ENCODE data around the gene MSRB1.
A peak's percentile ranks its signal among the peaks of the same experiment; 100 is the strongest.

Gene MSRB1
- 2.1 reads per million, percentile 4 among the genes with 10 or more reads in this experiment for total RNA-seq

GRCh38 chr16:1942810-1943726 is at the start of gene MSRB1:
TSS of gene MSRB1 (minus strand) at chr16:1943199. CDS start at chr16:1943156, 43 bp downstream.
- peak; percentile 98 for DNase-seq

GRCh38 chr16:1991948-1992703 is 49.1 kb upstream of the MSRB1 start:
- DNase-seq, result peak; percentile 97

DNA sequence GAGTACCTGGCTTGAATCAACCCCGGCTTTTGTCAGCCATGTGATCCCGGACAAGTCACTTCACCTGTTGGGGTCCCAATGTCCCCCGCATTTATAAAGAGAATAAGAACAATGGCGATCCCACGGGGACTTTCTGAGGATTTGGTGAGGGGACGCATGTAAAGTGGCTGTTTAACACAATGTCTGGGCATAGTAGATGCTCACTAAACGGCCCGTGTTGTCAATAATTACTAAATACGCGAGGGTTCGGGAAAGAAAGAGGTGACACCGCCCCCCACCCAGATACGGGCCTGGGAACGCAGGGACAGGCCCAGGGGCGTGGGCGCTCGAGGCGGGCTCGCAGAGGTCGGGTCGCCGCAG is 48.6 kb upstream of the MSRB1 start:
- DNase-seq, result no peak

DNA sequence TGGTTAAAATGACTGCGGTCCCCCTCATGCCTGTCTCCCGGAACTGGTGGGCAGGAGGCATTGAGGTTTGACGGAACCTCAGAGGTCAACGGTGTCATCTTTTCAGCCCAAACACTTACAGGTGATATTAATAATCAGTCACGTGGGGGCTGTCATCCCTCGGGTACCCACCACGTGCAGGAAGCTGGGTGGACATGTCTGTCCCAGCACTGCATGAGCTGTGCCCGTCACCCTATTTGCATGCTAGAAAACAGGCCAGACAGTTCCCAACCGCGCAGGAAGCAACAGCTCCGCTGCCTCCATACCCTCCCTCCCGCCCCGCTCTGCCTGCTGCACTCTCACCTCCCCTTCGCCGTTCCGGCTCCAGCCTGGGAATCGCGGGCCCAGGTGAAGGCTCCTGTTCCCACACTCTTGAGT is 48.1 kb upstream of the MSRB1 start:
- DNase-seq, result peak; percentile 45

DNA sequence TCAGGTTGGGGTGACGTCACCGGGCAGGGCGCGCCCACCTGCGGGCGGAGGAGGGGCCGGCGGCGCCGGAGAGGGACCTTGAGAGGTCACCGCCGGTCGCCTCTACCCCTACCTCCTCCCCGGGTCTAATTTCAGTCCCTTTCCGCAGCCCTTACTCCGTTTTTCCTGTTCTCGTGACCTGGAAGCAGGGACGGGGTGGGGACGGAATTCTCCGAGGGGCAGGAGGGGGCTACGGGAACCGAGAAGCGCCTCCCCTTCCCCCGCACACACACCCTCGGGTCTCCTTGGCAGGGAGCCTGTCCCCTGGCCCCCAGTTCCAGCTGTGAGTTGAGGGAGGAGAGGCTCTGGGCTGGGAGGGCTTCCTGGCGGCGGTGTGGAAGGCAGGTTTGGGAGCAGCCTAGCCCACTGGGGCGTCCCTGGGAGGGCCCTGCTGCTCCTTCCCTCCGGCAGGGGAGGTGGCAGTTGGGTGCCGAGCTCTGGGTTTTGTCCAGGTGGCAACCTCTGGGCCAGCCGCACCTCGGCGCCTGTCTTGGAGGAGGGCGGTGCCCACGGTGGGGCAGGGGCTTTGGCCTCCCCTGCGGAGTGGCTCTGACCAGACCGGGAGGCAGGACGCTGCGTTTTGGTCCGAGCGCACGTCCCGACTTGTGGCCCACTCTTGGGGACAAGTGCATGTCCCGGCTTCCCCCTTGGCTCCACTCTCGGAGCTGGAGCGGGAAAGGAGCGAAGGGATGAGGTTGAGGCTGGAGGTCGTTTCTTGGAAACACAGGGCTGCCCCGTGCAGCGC is 47.5 kb upstream of the MSRB1 start:
- no peak for DNase-seq

DNA sequence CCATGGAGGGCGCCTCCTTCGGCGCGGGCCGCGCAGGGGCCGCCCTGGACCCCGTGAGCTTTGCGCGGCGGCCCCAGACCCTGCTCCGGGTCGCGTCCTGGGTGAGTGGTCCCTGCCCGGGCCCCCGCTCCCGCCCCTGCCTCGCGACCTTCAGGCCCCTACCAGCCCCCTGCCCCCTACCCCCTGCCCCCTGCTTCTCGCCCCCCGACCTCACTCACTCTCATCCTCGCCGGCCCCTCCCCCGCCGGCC is 47.0 kb upstream of the MSRB1 start:
- no peak for DNase-seq

DNA sequence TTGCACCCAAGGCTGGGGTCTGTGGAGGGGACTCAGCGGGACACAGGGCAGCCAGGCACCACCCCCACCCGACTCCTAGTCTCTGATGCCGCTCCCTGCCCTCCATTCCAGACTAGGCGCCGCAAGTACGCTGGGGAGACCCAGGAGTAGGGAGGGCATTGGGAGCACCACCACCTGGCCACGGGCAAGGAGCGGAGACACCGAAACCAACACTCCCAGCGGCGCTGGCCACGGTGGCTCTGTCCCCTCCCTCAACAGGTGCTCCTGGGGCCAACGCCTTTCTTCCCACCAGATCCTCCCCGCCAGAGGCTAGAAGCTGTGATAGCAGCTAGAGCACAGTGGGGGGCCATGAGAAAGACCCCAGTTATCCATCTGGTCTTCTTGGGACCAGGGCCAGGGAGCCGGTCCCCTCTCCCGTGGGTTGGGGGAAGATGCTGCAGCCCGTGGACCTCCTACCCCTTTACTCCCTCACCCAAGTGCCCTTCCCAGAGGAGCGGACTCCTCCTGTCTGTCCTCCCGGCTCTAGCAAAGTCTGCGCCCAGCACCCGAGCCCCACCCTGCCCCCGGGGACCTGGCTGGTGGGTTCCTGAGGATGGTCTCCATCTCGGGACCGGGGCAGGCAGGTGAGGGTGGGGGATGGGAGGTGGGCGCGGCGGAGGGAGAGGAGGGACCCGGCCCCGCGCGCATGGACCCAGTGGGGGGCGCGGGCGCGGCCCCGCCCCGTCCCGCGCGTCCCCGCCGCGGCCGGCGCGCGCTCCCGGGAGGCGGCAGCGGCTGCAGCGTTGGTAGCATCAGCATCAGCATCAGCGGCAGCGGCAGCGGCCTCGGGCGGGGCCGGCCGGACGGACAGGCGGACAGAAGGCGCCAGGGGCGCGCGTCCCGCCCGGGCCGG is 46.5 kb upstream of the MSRB1 start, which contains the start of gene SYNGR3:
Gene SYNGR3 (plus strand): TSS at position 762 of the 892 bp plus-strand sequence. CDS start 133 bp downstream, outside the sequence.
- DNase-seq, result no peak

DNA sequence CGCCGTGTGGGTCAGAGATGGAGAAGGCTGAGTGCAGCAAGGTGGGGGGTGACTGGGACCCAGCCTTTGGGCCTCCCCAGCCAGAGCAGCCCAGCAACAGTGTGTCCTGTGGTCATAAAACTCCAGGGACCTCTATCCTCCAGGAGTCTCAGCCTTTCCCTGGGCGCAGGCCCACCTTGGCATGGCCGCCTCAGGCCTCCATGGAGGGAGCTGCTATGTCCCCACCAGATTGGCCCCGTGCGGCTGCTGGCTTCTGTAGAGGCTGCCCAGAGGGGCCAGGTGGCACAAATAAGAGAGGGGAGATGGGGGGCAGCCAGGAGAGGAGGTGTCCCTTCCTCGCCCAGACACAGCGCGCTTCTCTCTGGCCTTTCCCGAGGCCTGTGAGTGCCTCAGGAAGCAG is 44.2 kb upstream of the MSRB1 start:
- DNase-seq, result no peak

DNA sequence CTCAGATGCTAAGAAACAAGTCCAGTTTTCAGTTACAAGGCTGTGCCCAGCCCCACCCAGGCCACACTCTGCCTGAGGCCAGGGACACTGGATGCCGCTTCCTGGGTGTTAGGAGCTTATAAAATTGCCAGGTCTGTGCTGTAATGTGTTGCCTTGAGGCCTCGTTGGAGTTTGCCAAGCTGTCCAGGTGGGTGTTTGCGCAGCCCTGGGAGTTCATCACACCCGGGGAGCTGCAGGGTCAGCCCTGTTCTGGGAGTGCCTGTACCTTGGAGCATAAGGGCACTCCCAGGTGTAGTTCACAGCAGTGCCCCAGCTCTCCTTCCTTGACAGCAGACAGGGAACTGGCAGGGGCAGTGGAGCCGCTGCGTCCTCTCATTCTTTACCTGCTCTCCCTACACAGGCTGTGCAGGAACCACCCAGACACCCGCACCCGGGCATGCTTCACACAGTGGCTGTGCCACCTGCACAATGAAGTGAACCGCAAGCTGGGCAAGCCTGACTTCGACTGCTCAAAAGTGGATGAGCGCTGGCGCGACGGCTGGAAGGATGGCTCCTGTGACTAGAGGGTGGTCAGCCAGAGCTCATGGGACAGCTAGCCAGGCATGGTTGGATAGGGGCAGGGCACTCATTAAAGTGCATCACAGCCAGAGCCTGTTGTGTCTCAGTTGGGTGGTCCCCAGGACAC is 42.6 kb upstream of the MSRB1 start:
- DNase-seq, result no peak

GRCh38 chr16:1984347-1985225 is 41.6 kb upstream of the MSRB1 start:
- DNase-seq, result no peak

DNA sequence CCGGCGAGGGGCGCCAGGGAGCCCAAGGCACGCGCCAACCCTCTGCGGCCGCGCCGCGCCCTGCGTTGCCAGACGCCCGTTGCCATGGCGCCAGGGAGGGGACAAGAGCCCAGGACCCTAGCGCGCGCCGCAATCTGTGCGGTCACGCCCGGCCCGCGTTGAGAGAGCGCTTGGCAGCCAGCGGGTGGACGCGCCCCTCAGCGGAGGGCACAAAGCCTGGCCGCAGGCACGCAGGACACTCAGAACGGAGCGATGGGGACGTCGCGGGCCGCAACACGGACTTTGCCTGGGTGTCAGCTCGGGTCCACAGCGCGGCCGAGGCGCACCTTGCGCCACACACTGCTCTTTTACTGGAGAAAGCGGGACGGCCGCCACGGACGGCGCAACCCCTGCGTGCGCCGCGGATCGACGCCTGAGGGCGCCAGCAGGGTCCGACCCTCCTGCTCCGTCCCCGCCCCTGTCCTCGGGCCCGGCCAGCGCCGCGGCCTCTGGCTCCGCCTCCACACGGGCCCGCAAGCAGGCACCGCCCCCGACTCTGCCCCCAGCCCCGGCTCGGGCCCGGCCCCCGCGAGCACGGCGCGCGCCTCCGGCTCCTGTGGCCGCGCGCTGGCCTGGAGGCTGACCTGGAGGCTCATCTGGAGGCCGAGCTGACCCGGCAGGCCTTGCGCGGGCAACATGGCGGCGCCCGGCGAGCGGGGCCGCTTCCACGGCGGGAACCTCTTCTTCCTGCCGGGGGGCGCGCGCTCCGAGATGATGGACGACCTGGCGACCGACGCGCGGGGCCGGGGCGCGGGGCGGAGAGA is 40.7 kb upstream of the MSRB1 start, which contains the start of gene GFER:
Gene GFER (plus strand): TSS at position 650 of the 803 bp plus-strand sequence. CDS start 26 bp downstream, at position 676.
- peak; percentile 36 for DNase-seq

- no peak for DNase-seq
Observed at GRCh38 chr16:1982991-1983543, 40.1 kb upstream of the MSRB1 start.

- no peak for DNase-seq
Observed at GRCh38 chr16:1982013-1982433, 39.0 kb upstream of the MSRB1 start.

DNA sequence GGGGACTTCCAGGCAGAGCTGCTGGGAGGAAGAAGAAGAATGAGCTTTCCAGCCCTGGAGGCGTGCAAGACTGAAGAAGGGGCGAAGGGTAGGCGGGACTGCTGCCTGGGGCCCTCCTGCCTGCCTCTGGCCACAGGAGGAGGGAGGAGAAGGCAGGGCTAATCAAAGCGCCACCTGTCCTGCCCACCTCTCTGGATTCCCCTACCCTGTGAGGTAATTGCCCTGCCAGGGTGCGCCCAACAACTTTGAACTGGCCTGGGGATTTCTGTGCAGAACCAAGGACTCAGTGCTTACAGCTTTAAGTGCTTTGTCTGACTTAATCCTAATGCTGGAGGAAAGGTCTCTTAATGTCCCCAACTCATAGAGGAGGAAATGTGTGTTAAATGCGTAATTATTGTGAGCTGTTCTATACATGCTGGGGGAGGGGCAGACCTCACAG is 38.4 kb upstream of the MSRB1 start, which contains the start of gene NOXO1:
Gene NOXO1 (minus strand): TSS at position 72 of the 439 bp plus-strand sequence. CDS start 290 bp downstream, outside the sequence.
- no peak for DNase-seq

DNA sequence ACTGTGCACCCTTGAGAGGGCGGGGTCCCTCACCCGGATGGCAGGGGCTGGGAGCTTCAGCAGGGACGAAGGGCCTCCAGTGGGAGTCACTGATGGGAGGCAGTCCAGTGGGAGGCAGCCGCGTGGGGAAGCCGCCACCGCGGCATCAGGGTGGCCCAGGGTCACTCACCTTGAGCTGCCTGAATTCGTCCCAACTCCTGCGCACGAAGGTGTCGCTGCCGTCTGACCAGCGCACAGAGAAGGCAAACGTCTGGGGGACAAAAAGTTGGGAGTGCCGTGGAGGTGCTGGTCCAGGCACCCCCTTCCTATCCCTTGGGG is 37.7 kb upstream of the MSRB1 start:
- DNase-seq, result no peak

DNA sequence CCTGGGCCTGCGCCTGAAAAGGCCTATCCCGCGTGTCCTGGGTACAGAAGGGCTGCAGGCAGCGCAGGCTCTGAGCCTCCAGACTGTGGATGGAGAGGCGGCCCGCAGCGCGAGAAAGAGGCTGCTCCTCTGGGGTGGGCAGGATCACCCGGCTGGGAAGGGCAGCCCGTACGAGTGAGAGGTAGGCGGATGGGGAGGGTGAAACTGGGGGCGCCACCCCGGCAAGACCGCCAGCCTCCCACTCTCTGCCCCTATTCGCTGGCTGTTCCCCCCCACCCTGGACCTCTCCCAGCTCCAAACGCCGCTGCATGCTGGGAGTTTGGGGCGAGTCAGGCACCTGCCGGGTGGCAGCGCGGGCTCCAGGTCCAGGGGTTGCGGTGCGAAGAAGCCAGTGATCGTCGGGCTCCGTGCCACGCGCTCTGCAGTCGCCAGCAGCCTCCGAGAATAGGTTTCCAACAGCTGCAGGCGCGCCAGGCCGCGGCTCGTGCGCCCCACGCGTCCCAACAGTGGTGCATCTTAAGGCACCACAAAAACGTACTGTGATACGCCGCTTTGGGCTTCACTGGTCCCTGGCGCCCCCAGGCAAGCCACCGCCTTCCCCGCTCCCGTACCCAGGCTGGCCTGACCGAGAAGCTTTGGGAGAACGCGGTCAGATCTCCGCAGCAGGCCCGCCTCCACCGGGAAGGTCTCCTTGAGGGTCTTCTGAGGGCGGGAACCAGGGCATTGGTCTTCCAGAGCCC is 37.2 kb upstream of the MSRB1 start:
- DNase-seq, result no peak

DNA sequence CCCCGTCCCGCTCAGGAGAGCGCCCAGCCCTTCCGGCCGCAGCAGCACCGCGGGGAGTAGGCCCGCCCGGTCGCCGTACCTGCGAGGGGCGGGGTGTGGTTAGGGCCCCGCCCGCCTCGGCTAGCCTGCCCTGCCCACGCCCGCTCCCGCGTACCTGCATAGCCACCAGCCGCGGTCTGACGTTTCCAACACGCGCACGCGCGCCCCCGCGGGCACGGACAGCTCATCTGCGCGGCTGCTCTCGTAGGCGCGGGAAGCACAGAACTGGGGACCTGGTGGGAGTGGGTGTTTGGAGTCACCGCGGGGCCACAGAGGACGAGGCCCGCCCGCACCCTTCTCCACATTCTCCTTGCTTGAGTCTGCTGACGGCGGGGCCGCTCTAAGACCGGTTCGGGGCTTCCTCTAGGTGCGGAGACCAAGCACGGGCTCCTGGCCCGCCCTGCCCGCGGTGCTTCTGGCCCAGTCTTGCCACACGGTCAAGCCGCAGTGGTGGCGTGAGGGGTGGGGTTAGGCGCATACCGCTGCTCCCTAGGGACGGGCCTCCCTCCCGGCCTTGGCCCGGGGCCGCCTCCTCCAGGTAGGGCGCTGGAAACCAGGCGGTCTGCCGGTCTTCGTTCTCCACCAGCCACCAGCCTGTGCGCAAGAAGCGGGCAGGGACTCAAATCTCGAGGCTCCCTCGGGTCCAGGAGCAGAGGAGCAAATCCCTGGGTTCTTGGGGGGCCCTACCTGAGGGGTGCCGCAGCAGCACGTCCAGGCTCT is 36.5 kb upstream of the MSRB1 start:
- no peak for DNase-seq
